Germinal center (tissue), 1 donor: Measurements from ENCODE around the gene ACOT7.
A peak's percentile ranks its signal among the peaks of the same experiment; 100 is the strongest.
"Not testable (repeated sequence)": the region's sequence is repeated elsewhere in the genome, so short reads cannot be mapped to it uniquely, and the experiment has no call there.

Experiments
- DNase-seq: peaks from one replicate; pipeline ENCODE4 v3.0.0; 2012; ENCODE audit warnings: mixed read lengths, low spot score

ACOT7 gene

DNA sequence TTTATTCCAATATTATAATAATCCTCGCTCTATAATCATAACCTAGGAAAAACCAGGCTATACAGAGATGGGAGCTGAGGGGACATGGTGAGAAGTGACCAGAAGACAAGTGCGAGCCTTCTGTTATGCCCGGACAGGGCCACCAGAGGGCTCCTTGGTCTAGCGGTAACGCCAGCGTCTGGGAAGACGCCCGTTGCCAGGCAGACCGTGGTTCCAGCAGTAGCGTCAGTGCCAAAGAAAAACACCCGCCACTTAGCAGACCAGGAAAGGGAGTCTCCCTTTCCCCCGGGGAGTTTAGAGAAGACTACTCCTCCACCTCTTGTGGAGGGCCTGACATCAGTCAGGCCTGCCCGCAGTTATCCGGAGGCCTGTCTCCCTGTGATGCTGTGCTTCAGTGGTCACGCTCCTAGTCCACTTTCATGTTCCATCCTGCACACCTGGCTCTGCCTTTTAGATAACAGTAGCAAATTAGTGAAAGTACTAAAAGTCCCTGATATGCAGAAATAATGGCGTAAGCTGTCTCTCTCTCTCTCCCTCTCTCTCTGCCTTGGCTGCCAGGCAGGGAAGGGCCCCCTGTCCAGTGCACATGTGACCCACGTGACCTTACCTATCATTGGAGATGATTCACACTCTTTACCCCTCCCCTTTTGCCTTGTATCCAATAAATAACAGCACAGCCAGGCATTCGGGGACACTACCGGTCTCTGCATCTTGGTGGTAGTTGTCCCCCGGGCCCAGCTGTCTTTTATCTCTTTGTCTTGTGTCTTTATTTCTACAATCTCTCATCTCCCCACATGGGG, 30.3 kb downstream of the ACOT7 start:
- DNase-seq: not testable (repeated sequence)

- DNase-seq: no peak
Observed at GRCh38 chr1:6361124-6361775, 32.3 kb downstream of the ACOT7 start.

GRCh38 chr1:6360517-6361070, 33.0 kb downstream of the ACOT7 start:
- DNase-seq: no peak

DNA sequence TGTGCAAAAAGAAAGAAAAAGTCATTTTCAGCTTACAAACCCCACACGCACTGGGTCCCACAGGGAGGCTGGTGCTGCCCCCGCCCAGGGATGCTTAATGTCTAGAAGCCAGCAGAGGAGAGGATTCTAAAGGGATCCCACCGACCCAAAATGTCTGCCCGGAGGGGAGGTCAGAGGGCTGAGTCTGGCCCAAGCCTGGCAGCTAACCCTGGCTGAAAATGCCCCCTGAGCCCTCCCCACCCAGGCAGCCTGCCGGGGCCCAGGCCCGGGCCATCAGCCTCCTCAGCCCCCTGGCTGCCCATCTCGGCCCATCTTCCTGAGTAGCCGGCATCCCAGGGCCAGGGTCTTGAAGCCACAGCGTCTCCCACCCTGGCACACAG, 33.5 kb downstream of the ACOT7 start:
- DNase-seq: no peak

DNA sequence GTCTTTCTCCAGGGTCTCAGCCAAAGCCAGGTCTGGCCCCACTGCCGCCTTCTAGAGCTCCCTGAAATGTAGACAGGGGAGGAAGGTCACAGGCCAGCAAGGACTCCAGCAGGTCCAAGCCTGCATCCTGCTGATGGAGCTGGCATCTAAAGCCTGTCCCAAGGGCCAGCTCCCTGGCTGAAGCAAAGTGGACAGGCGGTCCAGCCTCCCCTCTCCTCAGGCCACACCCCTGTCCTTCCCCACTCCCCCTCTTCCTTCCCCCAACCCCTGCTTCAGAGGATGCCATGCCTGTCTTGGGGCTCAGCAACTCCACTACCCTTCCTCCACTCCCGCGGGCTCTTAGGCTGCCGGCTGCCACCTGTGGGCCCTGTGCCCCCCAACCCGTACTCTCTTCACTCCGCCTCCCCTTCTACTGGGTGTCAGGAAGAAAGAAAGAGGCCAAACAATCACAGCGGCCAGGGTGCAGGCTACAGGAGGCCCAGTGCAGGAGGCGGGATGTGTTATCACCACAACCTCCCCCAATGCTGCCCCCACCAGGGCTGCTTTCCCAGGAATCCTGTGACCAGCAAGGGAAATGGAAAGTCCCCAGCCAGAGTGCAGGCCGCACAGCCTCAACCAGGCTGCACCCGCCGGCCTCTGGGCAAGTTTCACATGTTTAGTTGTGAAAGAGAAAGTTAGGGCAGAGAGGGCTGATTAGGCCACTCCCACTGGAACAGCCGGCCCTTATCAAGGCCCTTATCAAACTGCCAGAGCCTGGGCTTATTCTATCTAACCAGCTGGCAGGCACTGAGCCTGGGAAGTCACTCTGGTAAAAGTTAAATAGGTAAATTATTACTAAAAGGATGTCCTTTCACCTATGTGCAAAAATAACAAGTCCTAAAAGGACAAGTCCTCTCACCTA, 34.1 kb downstream of the ACOT7 start:
- DNase-seq: peak; percentile 33

GRCh38 chr1:6358757-6359201, 34.8 kb downstream of the ACOT7 start:
- DNase-seq: no peak

- DNase-seq: no peak
Observed at GRCh38 chr1:6358144-6358624, 35.4 kb downstream of the ACOT7 start.

DNA sequence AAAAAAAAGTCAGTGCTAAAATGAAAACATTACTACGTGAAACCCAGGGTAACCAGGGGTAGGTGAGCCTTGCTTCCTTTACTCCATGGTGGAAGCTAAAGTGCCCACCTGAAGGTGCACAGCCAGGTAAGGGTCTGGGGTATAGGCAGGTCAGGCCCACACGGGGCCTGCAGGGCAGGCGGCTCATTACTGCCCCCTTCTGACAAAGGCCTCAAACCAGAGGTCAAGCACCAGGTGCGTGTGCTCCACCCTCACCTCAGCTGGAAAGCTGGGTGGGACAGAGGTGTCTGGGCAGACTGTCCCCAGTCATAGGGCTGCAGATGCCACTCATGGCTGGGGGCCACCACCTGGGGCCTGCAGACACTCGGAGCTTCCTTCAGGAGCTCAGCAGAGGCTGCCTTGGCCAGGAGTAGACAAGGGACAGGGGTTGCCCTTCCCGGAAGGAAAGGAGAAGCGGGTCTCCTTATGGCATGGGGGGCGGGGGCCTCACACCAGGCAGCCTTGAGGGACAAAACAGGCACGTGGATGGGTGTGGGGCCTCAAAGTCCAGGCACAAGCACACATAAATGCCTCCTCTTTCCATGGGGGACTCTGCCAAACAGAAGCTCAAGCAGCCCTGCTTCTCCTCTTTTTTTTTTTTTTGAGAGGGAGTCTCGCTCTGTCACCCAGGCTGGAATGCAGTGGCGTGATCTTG, 36.2 kb downstream of the ACOT7 start:
- no peak for DNase-seq

DNA sequence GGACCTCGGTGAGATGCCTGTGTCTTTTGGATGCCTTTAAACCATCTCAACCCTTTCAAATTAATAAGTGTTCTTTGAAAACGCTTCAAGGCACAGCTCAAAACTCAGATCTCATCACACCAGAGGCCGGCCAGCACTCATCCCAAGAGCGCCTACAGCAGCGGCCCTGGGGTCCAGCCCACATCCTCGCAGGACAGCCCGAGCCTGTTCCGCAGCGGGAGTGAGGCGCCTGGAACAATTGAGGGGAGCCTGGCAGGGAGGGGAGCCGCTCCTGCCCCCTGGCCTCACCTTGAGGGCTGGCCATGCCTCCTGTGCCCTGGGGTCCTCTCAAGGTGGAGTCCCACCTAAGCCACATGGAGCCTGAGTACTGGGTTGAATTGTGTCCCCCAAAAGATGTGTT, 37.9 kb downstream of the ACOT7 start:
- DNase-seq: no peak

- DNase-seq: no peak
Observed at GRCh38 chr1:6354659-6355317, 38.8 kb downstream of the ACOT7 start.

DNA sequence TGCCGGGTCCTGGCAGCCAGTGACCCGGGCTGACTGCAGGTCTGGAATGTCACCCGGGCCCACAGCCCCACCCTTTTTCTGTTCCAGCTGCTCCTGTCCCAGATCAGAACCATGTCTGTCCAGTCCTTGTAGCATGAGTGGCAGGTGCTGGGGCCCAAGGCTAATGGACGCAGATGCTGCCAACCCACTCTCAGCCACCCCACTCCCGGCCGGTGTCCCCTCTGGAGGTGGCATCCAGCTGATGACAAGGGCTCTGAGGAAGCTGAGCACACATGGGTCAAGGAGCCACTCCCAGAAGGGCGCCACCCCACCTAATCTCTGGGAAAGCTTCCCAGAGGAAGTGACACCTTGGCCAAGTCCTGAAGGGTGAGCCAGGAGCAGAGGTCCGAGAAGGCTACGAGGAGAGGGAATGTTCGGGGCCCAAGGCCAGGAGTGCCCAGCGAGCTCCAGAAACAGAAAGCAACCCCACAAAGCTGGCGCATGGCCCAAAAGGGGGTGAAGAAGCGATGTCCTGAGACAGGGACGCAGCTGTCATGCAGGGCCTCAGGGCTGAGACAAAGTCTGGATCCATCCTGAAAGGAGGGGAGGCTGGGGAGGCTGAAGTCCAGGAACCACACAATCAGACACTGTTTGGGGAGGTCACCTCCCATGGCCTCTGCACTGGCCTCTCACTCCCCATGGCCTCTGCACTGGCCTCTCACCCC, 39.5 kb downstream of the ACOT7 start:
- no peak for DNase-seq

GRCh38 chr1:6353619-6353954, 40.0 kb downstream of the ACOT7 start:
- no peak for DNase-seq

- no peak for DNase-seq
Observed at GRCh38 chr1:6352138-6352563, 41.4 kb downstream of the ACOT7 start.

GRCh38 chr1:6351480-6352137, 42.0 kb downstream of the ACOT7 start:
- DNase-seq: no peak

- DNase-seq: no peak
Observed at GRCh38 chr1:6350416-6351088, 43.0 kb downstream of the ACOT7 start.

- no peak for DNase-seq
Observed at GRCh38 chr1:6349254-6349943, 44.2 kb downstream of the ACOT7 start.

- no peak for DNase-seq
Observed at GRCh38 chr1:6348511-6349191, 44.9 kb downstream of the ACOT7 start.
